GM12878 (cell line): Measurements from ENCODE around the gene SF3A1. TPM values are rescaled to one million over a fixed set of nuclear protein-coding genes. Genes with fewer than 3 reads are reported as not detected.
A peak's percentile ranks its signal among the peaks of the same experiment; 100 is the strongest.

Experiments used
- ATAC-seq: fragments of 200-7000 bp; cut with Tn5 transposase; 3 replicates; pipeline ENCODE4 v1.9.1; 2020; ENCODE audit warnings: mild to moderate bottlenecking, moderate library complexity
- BruUV-seq: library from RNA; stranded (reverse); fragments of 400-500 nt; replicated peaks from 2 replicates; lab custom pipeline; 2021; lab: Mats Ljungman, UMichigan
- CTCF ChIA-PET: fragments of 300-600 bp; sonication (Branson Sonifier 250); formaldehyde crosslinking; extraction: SDS; loops from one replicate; lab custom pipeline; 2021; ENCODE audit warnings: inconsistent platforms; lab: Yijun Ruan, JAX
- POLR2A ChIA-PET: fragments of 350-600 bp; formaldehyde crosslinking; extraction: SDS; loops from one replicate; lab custom pipeline; 2021; ENCODE audit warnings: inconsistent platforms; lab: Charles Lee
- RAD21 ChIA-PET: fragments of 300-600 bp; sonication (Branson Sonifier 250); formaldehyde crosslinking; loops from one replicate; lab custom pipeline; 2023; ENCODE audit warnings: antibody characterized with exemption; ENCODE audit not compliant: unreplicated experiment; lab: Charles Lee
- SMC1A ChIA-PET: fragments of 300-600 bp; sonication (Branson Sonifier 250); formaldehyde crosslinking; loops from one replicate; lab custom pipeline; 2023; ENCODE audit not compliant: unreplicated experiment, uncharacterized antibody; lab: Charles Lee
- DNase-seq: peaks from one replicate; pipeline ENCODE4 v3.0.0-alpha.2; 2011; ENCODE audit warnings: low read depth, low spot score
- FAIRE-seq: peaks from 3 replicates; lab custom pipeline; 2011; peaks lifted over from hg19 to GRCh38; lab: Jason Lieb, UNC
- H2AFZ ChIP-seq: 2 replicates; pipeline ENCODE4 v1.6.0; 2011; ENCODE audit warnings: low read depth, low read length, control low read depth; ENCODE audit not compliant: control insufficient read depth
- H3K27ac ChIP-seq: 2 replicates; pipeline ENCODE4 v1.5.1; 2011; ENCODE audit warnings: control low read depth; ENCODE audit not compliant: control insufficient read depth, insufficient read depth
- H3K27me3 ChIP-seq, 2 experiments: replicated peaks in 1 of 2; 2 replicates each; pipeline versions ENCODE4 v1.6.0 to v1.6.1; 2011; ENCODE audit warnings: low read length in 1 of 2; ENCODE audit not compliant: control insufficient read depth in 2 of 2, insufficient read depth in 2 of 2
- H3K36me3 ChIP-seq, 2 experiments: 2 replicates each; pipeline ENCODE4 v1.5.1; 2011; ENCODE audit warnings: low read length in 1 of 2; ENCODE audit not compliant: control insufficient read depth in 2 of 2, insufficient read depth in 2 of 2
- H3K4me1 ChIP-seq: 2 replicates; pipeline ENCODE4 v1.6.1; 2011; ENCODE audit warnings: mild to moderate bottlenecking, low read length, moderate library complexity, mixed read lengths; ENCODE audit not compliant: control insufficient read depth, insufficient read depth
- H3K4me2 ChIP-seq: 2 replicates; pipeline ENCODE4 v1.6.0; 2011; ENCODE audit warnings: control low read depth; ENCODE audit not compliant: control insufficient read depth, insufficient read depth
- H3K4me3 ChIP-seq: fragments of 200-600 bp; sonication (generic); 2 replicates; pipeline ENCODE4 v1.5.1; 2016
- H3K79me2 ChIP-seq: 2 replicates; pipeline ENCODE4 v1.6.0; 2011; ENCODE audit warnings: low read length; ENCODE audit not compliant: control insufficient read depth, insufficient read depth
- H3K9ac ChIP-seq: 2 replicates; pipeline ENCODE4 v1.8.0; 2011; ENCODE audit warnings: low read length, control low read depth, mixed read lengths; ENCODE audit not compliant: control insufficient read depth, insufficient read depth
- H3K9me3 ChIP-seq: replicated peaks from 3 replicates; pipeline ENCODE4 v1.5.1; 2011; ENCODE audit warnings: mild to moderate bottlenecking, low read length; ENCODE audit not compliant: control insufficient read depth, insufficient read depth
- H4K20me1 ChIP-seq: 2 replicates; pipeline ENCODE4 v1.6.0; 2011; ENCODE audit not compliant: control insufficient read depth, insufficient read depth
- FOXK2 ChIP-seq: fragments of 450-650 bp; IDR thresholded peaks from 2 replicates; pipeline ENCODE4 v1.6.1; 2017; ENCODE audit warnings: mild to moderate bottlenecking, moderate library complexity
- IKZF2 ChIP-seq, 2 experiments: fragments of 450-650 bp; IDR thresholded peaks; 2 replicates each; pipeline ENCODE4 v1.6.1; 2017; ENCODE audit warnings: mild to moderate bottlenecking in 2 of 2, moderate library complexity in 2 of 2
- LARP7 ChIP-seq: fragments of 450-650 bp; IDR thresholded peaks from 2 replicates; pipeline ENCODE4 v1.6.1; 2017; ENCODE audit warnings: mild to moderate bottlenecking
- NKRF ChIP-seq: fragments of 450-650 bp; conservative IDR thresholded peaks from 2 replicates; pipeline ENCODE4 v1.6.1; 2017; ENCODE audit warnings: mild to moderate bottlenecking, moderate library complexity
- NR2F1 ChIP-seq: fragments of 450-650 bp; conservative IDR thresholded peaks from 2 replicates; pipeline ENCODE4 v1.6.1; 2017; ENCODE audit warnings: mild to moderate bottlenecking
- SMARCA5 ChIP-seq: fragments of 450-650 bp; IDR thresholded peaks from 2 replicates; pipeline ENCODE4 v1.6.1; 2017; ENCODE audit warnings: mild to moderate bottlenecking
- SREBF1 ChIP-seq: IDR thresholded peaks from 2 replicates; pipeline ENCODE4 v1.6.1; 2012; ENCODE audit warnings: mild to moderate bottlenecking, low read length
- ZNF207 ChIP-seq: fragments of 450-650 bp; IDR thresholded peaks from 2 replicates; pipeline ENCODE4 v1.6.1; 2014; ENCODE audit warnings: antibody characterized with exemption, mild to moderate bottlenecking, borderline replicate concordance
- WGBS: methylation state at CpG from one replicate; pipeline ENCODE4 v1.1.6; 2016; ENCODE audit warnings: low lambda C conversion rate; ENCODE audit not compliant: insufficient replicate concordance, insufficient coverage; ENCODE audit errors: missing lambda C conversion rate; 5-methylcytosine and 5-hydroxymethylcytosine counted together
- in situ Hi-C: fragments of 300-500 bp; cut with MboI; formaldehyde crosslinking; loops from 9 replicates; pipeline ENCODE4 v1.14.3; 2018; ENCODE audit warnings: mixed read lengths
- intact Hi-C: fragments of 100-400 bp; cut with micrococcal nuclease; formaldehyde crosslinking; loops from one replicate; pipeline ENCODE4 v1.14.2; 2022; ENCODE audit not compliant: unreplicated experiment
- polyA plus RNA-seq, 11 experiments: library from polyadenylated mRNA; depleted of rRNA in 4 of 11; unstranded in 6 of 11; stranded (reverse) in 5 of 11; fragments of >200 nt; fragmentation: Nextera tagmentation in 4 of 11; fragmentation: Illumina TruSeq in 1 of 11; extraction: Ambion mirVana in 4 of 11; extraction: Trizol in 1 of 11; gene quantifications; 1 replicate in 1 of 11; 2 replicates in 10 of 11; pipeline versions ENCODE4 v1.2.1 to v1.2.3, GENCODE V29; 2011 to 2016; ENCODE audit warnings: inconsistent platforms in 2 of 11, missing spikeins in 2 of 11, low read depth in 1 of 11
- total RNA-seq, 4 experiments: library from RNA; depleted of rRNA in 3 of 4; stranded (reverse); fragments of >200 nt in 3 of 4; fragmentation: Illumina TruSeq in 1 of 4; extraction: Trizol in 1 of 4; gene quantifications; 2 replicates each; pipeline versions ENCODE4 v1.2.1 to v1.2.3, GENCODE V29; 2013 to 2021

SF3A1 gene
- total and polyA plus RNA-seq, 10 of the 15 experiments (the other 5 are each of a cell fraction or from before 2014, with no cell fraction given): 10.4 to 239 (median 46.0) TPM

DNA sequence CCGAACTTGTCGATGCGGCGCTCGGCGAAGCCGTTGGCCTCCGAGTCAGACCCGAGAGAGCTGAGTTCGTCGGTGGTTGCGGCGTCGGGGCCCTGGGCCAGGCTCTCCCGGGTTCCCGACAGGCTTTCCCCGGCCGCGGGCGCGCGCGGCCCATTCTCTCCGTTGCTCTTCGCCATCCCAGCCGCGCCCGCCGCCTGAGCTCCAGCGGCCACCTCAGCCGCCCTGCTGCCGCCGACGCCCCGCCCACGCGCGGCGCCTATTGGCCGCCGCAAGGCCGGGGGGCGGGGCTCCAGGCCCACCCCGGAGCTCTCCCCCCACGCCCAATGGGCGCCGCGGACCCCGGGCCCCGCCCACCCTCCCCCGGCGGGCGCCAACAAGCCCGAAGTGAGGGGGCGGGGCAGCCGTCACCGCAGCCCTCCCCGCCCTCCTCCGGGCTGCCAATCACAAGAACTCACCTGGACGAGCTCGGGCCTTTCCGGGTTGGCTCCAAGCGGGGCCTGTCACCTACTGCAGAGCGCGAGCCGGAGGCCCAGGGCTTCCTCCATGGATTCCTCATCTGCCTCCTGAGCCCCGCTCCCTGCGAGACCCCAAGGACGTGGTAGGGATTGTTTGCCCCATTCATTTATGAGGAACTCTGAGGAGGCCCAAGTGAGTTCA, 29.9 kb downstream of the SF3A1 start, which contains the start of gene TBC1D10A (continued):
- peak; percentile 83 for TF ChIP-seq NKRF

DNA sequence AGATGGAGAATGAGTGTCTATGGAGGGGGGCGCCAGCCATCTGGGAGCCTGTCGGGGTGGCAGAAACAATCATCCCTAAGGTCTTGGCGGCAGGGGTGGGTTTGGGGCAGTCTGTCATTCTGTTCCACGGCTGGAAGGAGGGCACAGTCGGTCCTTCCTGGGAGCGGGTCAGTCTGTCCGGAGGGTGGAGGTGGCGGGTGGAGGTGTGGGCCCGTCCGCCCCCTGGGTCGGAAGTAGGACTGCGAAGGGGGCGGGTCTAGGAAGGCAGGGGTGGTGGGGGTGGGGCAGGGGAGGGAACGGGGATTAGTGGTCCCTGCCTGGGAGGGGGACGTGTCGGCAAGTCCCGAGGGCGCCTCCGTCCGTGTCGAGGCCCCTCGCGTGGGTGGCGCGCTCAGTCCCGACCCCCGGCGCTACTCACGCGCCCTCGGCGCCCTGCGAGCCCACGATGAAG, 30.4 kb downstream of the SF3A1 start:
- no peaks in the 10 kb centered on the region for H3K27me3 ChIP-seq
- TF ChIP-seq LARP7: 0 out of 2 replicates have a peak, but pooled peaks have one; percentile 65
- TF ChIP-seq NR2F1: 0 out of 2 replicates have a peak, but pooled peaks have one; percentile 28
- TF ChIP-seq IKZF2 (IDR thresholded peaks at IDR 0.05): no peak
- 0 out of 2 replicates have a peak, but pooled peaks have one; percentile 21 for TF ChIP-seq ZNF207
- TF ChIP-seq FOXK2: no peak
- 0 out of 2 replicates have a peak, but pooled peaks have one; percentile 23 for TF ChIP-seq SMARCA5
- no peak for TF ChIP-seq SREBF1
- peak overlapping the region; percentile 96 for H3K4me2 ChIP-seq
- peak overlapping the region; percentile 60 for H3K27ac ChIP-seq
- POLR2A ChIA-PET: interaction anchor here (0.7 to 8.7 kb wide), 12 partner anchors 8 to 938 kb away, joined by 3 to 198 read pairs (median 5); partner anchors contain the start of genes AP1B1, CASTOR1, CCDC157 and SF3A1
- H2AFZ ChIP-seq: peak overlapping the region; percentile 64
- in situ Hi-C loops: no loop called here
- peaks cover 40% of the 10 kb centered on the region for H3K79me2 ChIP-seq
- ATAC-seq (peak; percentile 71), FAIRE-seq (no peak), DNase-seq (no peak)
- H3K9me3 ChIP-seq: no peaks in the 10 kb centered on the region
- H4K20me1 ChIP-seq: no peaks in the 10 kb centered on the region
- peaks cover 0 to 4% of the 10 kb centered on the region in 2 experiments; a peak in 3 of 4 replicates for H3K36me3 ChIP-seq
- BruUV-seq: no TSS peak
- peaks cover 16% of the 10 kb centered on the region for H3K4me1 ChIP-seq
- peak overlapping the region; percentile 63 for H3K9ac ChIP-seq
- WGBS: 1% methylated on average over 24 of the region's 34 CpGs
- H3K4me3 ChIP-seq: peak overlapping the region; percentile 93
- SMC1A ChIA-PET: interaction anchor here (1.0 to 9.5 kb wide), 5 partner anchors 12 to 36 kb away, joined by 3 to 100 read pairs (median 36); partner anchors contain the start of genes CASTOR1, CCDC157 and SF3A1
- RAD21 ChIA-PET: interaction anchor here (0.7 to 7.7 kb wide), 18 partner anchors 9 to 99 kb away, joined by 3 to 118 read pairs (median 4); partner anchors contain the start of genes CASTOR1, CCDC157, MTFP1 and RNF215
- CTCF ChIA-PET: interaction anchor here (0.5 to 11.2 kb wide), 11 partner anchors 10 to 152 kb away, joined by 3 to 125 read pairs (median 4); partner anchors contain the start of genes CASTOR1, CCDC157, RNF215 and SF3A1
- intact Hi-C loops: loop anchor here (2.0 kb wide), 1 partner anchor 37 kb away; the partner anchor contains the start of gene CASTOR1
